Astrocyte (in vitro differentiated cells and primary cell): ENCODE measurements around the gene GIGYF2. TPM values are rescaled to one million over a fixed set of nuclear protein-coding genes. Genes with fewer than 3 reads are reported as not detected.

Experiments
- DNase-seq: peaks from one replicate; pipeline ENCODE4 v3.0.0-alpha.2; 2010; ENCODE audit warnings: low read depth
- FAIRE-seq: peaks from 2 replicates; lab custom pipeline; 2011; peaks lifted over from hg19 to GRCh38; lab: Jason Lieb, UNC
- H2AFZ ChIP-seq: 2 replicates; pipeline ENCODE4 v1.6.0; 2012; ENCODE audit warnings: low read depth, low read length, inconsistent platforms
- H3K27ac ChIP-seq: 2 replicates; pipeline ENCODE4 v1.5.1; 2011; ENCODE audit warnings: low read depth, low read length, inconsistent platforms
- H3K27me3 ChIP-seq: 2 replicates; pipeline ENCODE4 v1.6.0; 2011; ENCODE audit warnings: low read length, inconsistent platforms; ENCODE audit not compliant: insufficient read depth
- H3K36me3 ChIP-seq: 2 replicates; pipeline ENCODE4 v1.5.1; 2011; ENCODE audit warnings: low read length, inconsistent platforms; ENCODE audit not compliant: insufficient read depth
- H3K4me1 ChIP-seq: 2 replicates; pipeline ENCODE4 v1.5.1; 2011; ENCODE audit warnings: low read length, inconsistent platforms; ENCODE audit not compliant: insufficient read depth
- H3K4me2 ChIP-seq: 2 replicates; pipeline ENCODE4 v1.6.0; 2012; ENCODE audit warnings: low read length, inconsistent platforms
- H3K4me3 ChIP-seq: 2 replicates; pipeline ENCODE4 v1.5.1; 2011; ENCODE audit warnings: low read depth, mild to moderate bottlenecking, low read length, inconsistent platforms; ENCODE audit not compliant: insufficient read depth
- H3K79me2 ChIP-seq: 2 replicates; pipeline ENCODE4 v1.6.0; 2012; ENCODE audit warnings: mild to moderate bottlenecking, low read length, inconsistent platforms; ENCODE audit not compliant: insufficient read depth
- H3K9ac ChIP-seq: 2 replicates; pipeline ENCODE4 v1.6.0; 2012; ENCODE audit warnings: mild to moderate bottlenecking, low read length, inconsistent platforms
- H3K9me3 ChIP-seq: 2 replicates; pipeline ENCODE4 v1.5.1; 2012; ENCODE audit warnings: low read depth, mild to moderate bottlenecking, low read length, inconsistent platforms; ENCODE audit not compliant: insufficient read depth
- H4K20me1 ChIP-seq: 2 replicates; pipeline ENCODE4 v1.6.0; 2012; ENCODE audit warnings: low read length, inconsistent platforms; ENCODE audit not compliant: insufficient read depth
- H3K27ac Mint-ChIP-seq: one replicate; pipeline ENCODE4 v1.8.0; 2021; ENCODE audit warnings: mild to moderate bottlenecking, mixed read lengths; ENCODE audit not compliant: unreplicated experiment
- H3K27me3 Mint-ChIP-seq: one replicate; pipeline ENCODE4 v1.8.0; 2021; ENCODE audit warnings: low read depth, mixed read lengths; ENCODE audit not compliant: unreplicated experiment
- H3K36me3 Mint-ChIP-seq: one replicate; pipeline ENCODE4 v1.8.0; 2021; ENCODE audit warnings: low read depth, mixed read lengths; ENCODE audit not compliant: unreplicated experiment
- H3K4me1 Mint-ChIP-seq: one replicate; pipeline ENCODE4 v1.8.0; 2021; ENCODE audit warnings: low read depth, mixed read lengths; ENCODE audit not compliant: unreplicated experiment
- H3K4me3 Mint-ChIP-seq: one replicate; pipeline ENCODE4 v1.8.0; 2021; ENCODE audit warnings: mild to moderate bottlenecking, moderate library complexity, mixed read lengths; ENCODE audit not compliant: unreplicated experiment
- H3K9me3 Mint-ChIP-seq: one replicate; pipeline ENCODE4 v1.8.0; 2021; ENCODE audit warnings: mild to moderate bottlenecking, mixed read lengths; ENCODE audit not compliant: unreplicated experiment
- CTCF ChIP-seq: IDR thresholded peaks from 2 replicates; pipeline ENCODE4 v1.5.1; 2011; ENCODE audit warnings: low read depth, mild to moderate bottlenecking, inconsistent platforms, low read length, moderate library complexity; ENCODE audit not compliant: insufficient read depth
- EZH2 ChIP-seq: IDR thresholded peaks from 2 replicates; pipeline ENCODE4 v1.6.1; 2012; ENCODE audit warnings: mild to moderate bottlenecking, low read length, inconsistent platforms; ENCODE audit not compliant: insufficient read depth
- total RNA-seq: library from RNA; stranded (reverse); gene quantifications from 2 replicates; pipeline ENCODE4 v1.2.1, GENCODE V29; 2021

GIGYF2 gene
- total RNA-seq, 1 donor from 2014 or later, result 47.1 TPM

DNA sequence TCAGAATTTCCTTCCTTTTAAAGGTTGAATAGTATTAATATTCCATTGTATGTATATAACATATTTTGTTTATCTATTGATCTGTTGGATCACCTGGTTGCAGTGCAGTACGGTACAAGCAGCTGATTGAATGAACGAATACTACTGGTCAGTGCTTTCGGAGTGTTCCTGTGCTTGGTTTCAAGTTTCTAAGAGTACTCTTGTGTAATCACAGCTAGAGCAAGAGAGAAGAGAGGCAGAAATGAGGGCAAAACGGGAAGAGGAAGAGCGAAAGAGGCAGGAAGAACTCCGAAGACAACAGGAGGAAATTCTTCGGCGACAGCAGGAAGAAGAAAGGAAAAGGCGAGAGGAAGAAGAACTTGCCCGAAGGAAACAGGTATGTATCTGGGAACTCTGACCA, 119.5 kb downstream of the GIGYF2 start:
- FAIRE-seq (no peak), DNase-seq (no peak)
- no peaks in the 10 kb centered on the region for H4K20me1 ChIP-seq
- peaks cover 41% of the 10 kb centered on the region for H3K36me3 ChIP-seq
- H3K27me3 ChIP-seq, result no peaks in the 10 kb centered on the region
- H3K4me1 ChIP-seq, result no peaks in the 10 kb centered on the region
- H3K9me3 Mint-ChIP-seq, result no peaks in the 10 kb centered on the region
- no peak overlapping the region for H3K4me2 ChIP-seq
- H3K4me3 ChIP-seq, result no peak overlapping the region
- TF ChIP-seq CTCF (no peak), EZH2 (no peak)
- no peaks in the 10 kb centered on the region for H3K79me2 ChIP-seq
- H3K4me1 Mint-ChIP-seq, result peaks cover 11% of the 10 kb centered on the region
- H2AFZ ChIP-seq, result no peak overlapping the region
- H3K27ac Mint-ChIP-seq, result no peak overlapping the region
- H3K27ac ChIP-seq, result no peak overlapping the region
- no peak overlapping the region for H3K4me3 Mint-ChIP-seq
- H3K9ac ChIP-seq, result no peak overlapping the region
- H3K36me3 Mint-ChIP-seq, result peaks cover 17% of the 10 kb centered on the region
- no peaks in the 10 kb centered on the region for H3K9me3 ChIP-seq
- H3K27me3 Mint-ChIP-seq, result no peaks in the 10 kb centered on the region

DNA sequence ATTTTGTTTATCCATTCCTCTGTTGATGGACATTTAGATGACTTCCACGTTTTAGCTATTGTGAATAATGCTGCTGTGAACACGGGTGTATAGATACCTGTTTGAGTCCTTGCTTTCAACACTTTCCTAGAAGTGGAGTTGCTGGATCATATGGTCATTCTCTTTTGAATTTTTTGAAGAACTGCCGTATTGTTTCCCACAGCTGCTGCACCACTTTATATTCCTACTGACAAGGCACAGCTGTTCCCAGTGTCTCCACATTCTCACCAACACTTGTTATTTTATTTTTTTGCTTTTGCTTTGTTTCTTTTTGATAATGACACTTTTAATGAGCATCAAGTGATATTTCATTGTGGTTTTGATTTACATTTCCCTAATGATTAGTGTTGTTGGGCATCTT, 120.6 kb downstream of the GIGYF2 start:
- Histone ChIP-seq H3K9ac (no peak overlapping the region), H3K4me2 (no peak overlapping the region), H3K36me3 (peaks cover 30% of the 10 kb centered on the region), H3K27me3 (no peaks in the 10 kb centered on the region), H2AFZ (no peak overlapping the region), H3K27ac (no peak overlapping the region), H4K20me1 (no peaks in the 10 kb centered on the region), H3K79me2 (no peaks in the 10 kb centered on the region), H3K4me3 (no peak overlapping the region), H3K4me1 (no peaks in the 10 kb centered on the region), H3K9me3 (no peaks in the 10 kb centered on the region)
- Mint-ChIP-seq H3K4me3 (no peak overlapping the region), H3K27me3 (no peaks in the 10 kb centered on the region), H3K9me3 (no peaks in the 10 kb centered on the region), H3K36me3 (peaks cover 17% of the 10 kb centered on the region), H3K27ac (no peak overlapping the region), H3K4me1 (peaks cover 11% of the 10 kb centered on the region)
- TF ChIP-seq CTCF, result no peak
- TF ChIP-seq EZH2, result no peak
- DNase-seq (no peak), FAIRE-seq (no peak)

GRCh38 chr2:232829988-232830387, 132.9 kb downstream of the GIGYF2 start:
- FAIRE-seq (no peak), DNase-seq (no peak)
- Histone ChIP-seq H3K4me2 (no peak overlapping the region), H3K36me3 (peaks cover 34% of the 10 kb centered on the region), H3K27ac (no peak overlapping the region), H3K9me3 (no peaks in the 10 kb centered on the region), H3K79me2 (peaks cover 3% of the 10 kb centered on the region), H4K20me1 (peaks cover 23% of the 10 kb centered on the region), H3K4me3 (no peak overlapping the region), H2AFZ (no peak overlapping the region), H3K4me1 (no peaks in the 10 kb centered on the region), H3K27me3 (no peaks in the 10 kb centered on the region), H3K9ac (no peak overlapping the region)
- TF ChIP-seq EZH2 (no peak), CTCF (no peak)
- Mint-ChIP-seq H3K4me1 (no peaks in the 10 kb centered on the region), H3K27ac (no peak overlapping the region), H3K4me3 (no peak overlapping the region), H3K9me3 (no peaks in the 10 kb centered on the region), H3K36me3 (peaks cover 26% of the 10 kb centered on the region), H3K27me3 (no peaks in the 10 kb centered on the region)
